Neuronal stem cell (in vitro differentiated cells): Measurements from ENCODE around the gene RAB44.

Source experiments
- DNase-seq: peaks from one replicate; pipeline ENCODE4 v3.0.0-alpha.2; 2013; ENCODE audit warnings: low spot score
- H2AFZ ChIP-seq: one replicate; pipeline ENCODE4 v1.6.1; 2013; ENCODE audit warnings: mild to moderate bottlenecking, low read length, inconsistent platforms
- H2AK5ac ChIP-seq: 2 replicates; pipeline ENCODE4 v1.6.1; 2013; ENCODE audit warnings: low read depth, mild to moderate bottlenecking, inconsistent platforms, low read length, moderate library complexity, mixed read lengths
- H2BK120ac ChIP-seq: 2 replicates; pipeline ENCODE4 v1.6.1; 2013; ENCODE audit warnings: low read depth, mild to moderate bottlenecking, inconsistent platforms, low read length, moderate library complexity, mixed read lengths
- H2BK12ac ChIP-seq: one replicate; pipeline ENCODE4 v1.6.1; 2013; ENCODE audit warnings: low read length, inconsistent platforms
- H2BK15ac ChIP-seq: 2 replicates; pipeline ENCODE4 v1.6.1; 2013; ENCODE audit warnings: mild to moderate bottlenecking, low read length, inconsistent platforms, mixed read lengths
- H2BK5ac ChIP-seq: one replicate; pipeline ENCODE4 v1.6.1; 2013; ENCODE audit warnings: inconsistent platforms, mild to moderate bottlenecking, low read length, moderate library complexity
- H3K14ac ChIP-seq: one replicate; pipeline ENCODE4 v1.6.1; 2013; ENCODE audit warnings: low read length, inconsistent platforms
- H3K18ac ChIP-seq: 2 replicates; pipeline ENCODE4 v1.6.1; 2013; ENCODE audit warnings: low read length, inconsistent platforms
- H3K23ac ChIP-seq: 2 replicates; pipeline ENCODE4 v1.6.1; 2013; ENCODE audit warnings: low read depth, mild to moderate bottlenecking, mixed read lengths, low read length, inconsistent platforms; ENCODE audit not compliant: poor library complexity
- H3K27ac ChIP-seq: replicated peaks from 3 replicates; pipeline ENCODE4 v1.5.1; 2013; ENCODE audit warnings: low read length, inconsistent platforms
- H3K27me3 ChIP-seq, 3 experiments: 2 replicates each; pipeline ENCODE4 v1.6.1; 2013; ENCODE audit warnings: low read length in 3 of 3, mild to moderate bottlenecking in 2 of 3, inconsistent platforms in 1 of 3, low read depth in 1 of 3, mixed read lengths in 1 of 3, moderate library complexity in 1 of 3; ENCODE audit not compliant: control insufficient read depth in 3 of 3, insufficient read depth in 3 of 3
- H3K36me3 ChIP-seq, 2 donors: replicated peaks in 1 of 2; 2 replicates each; pipeline ENCODE4 v1.6.1; 2013; ENCODE audit warnings: low read length in 2 of 2; ENCODE audit not compliant: control insufficient read depth in 2 of 2, insufficient read depth in 2 of 2
- H3K4ac ChIP-seq: 2 replicates; pipeline ENCODE4 v1.6.1; 2013; ENCODE audit warnings: inconsistent platforms, mild to moderate bottlenecking, low read length, moderate library complexity
- H3K4me1 ChIP-seq, 2 donors: 1 replicate in 1 of 2; 2 replicates in 1 of 2; pipeline ENCODE4 v1.6.1; 2013; ENCODE audit warnings: low read length in 2 of 2, low read depth in 1 of 2; ENCODE audit not compliant: control insufficient read depth in 2 of 2, insufficient read depth in 1 of 2
- H3K4me2 ChIP-seq: one replicate; pipeline ENCODE4 v1.6.1; 2013; ENCODE audit warnings: mild to moderate bottlenecking, low read length, inconsistent platforms; ENCODE audit not compliant: insufficient read depth, poor library complexity, severe bottlenecking
- H3K4me3 ChIP-seq, 2 donors: 2 replicates each; pipeline ENCODE4 v1.5.1; 2013; ENCODE audit warnings: low read length in 2 of 2, mild to moderate bottlenecking in 2 of 2, inconsistent platforms in 1 of 2, moderate library complexity in 1 of 2
- H3K79me1 ChIP-seq: one replicate; pipeline ENCODE4 v1.6.1; 2013; ENCODE audit warnings: low read depth, mild to moderate bottlenecking, inconsistent platforms, low read length, moderate library complexity
- H3K9ac ChIP-seq: one replicate; pipeline ENCODE4 v1.6.1; 2013; ENCODE audit warnings: mild to moderate bottlenecking, low read depth, low read length, inconsistent platforms; ENCODE audit not compliant: poor library complexity
- H3K9me3 ChIP-seq, 2 donors: replicated peaks in 1 of 2; 2 replicates each; pipeline versions ENCODE3 to v1.6.1; 2013; ENCODE audit warnings: low read length in 2 of 2, mild to moderate bottlenecking in 2 of 2, inconsistent platforms in 1 of 2, low read depth in 1 of 2, mixed read lengths in 1 of 2, moderate library complexity in 1 of 2; ENCODE audit not compliant: control insufficient read depth in 2 of 2, insufficient read depth in 1 of 2
- H4K8ac ChIP-seq: one replicate; pipeline ENCODE4 v1.6.1; 2013; ENCODE audit warnings: low read depth, mild to moderate bottlenecking, inconsistent platforms, low read length, moderate library complexity
- H4K91ac ChIP-seq: one replicate; pipeline ENCODE4 v1.6.1; 2013; ENCODE audit warnings: low read length, low read depth, mild to moderate bottlenecking, inconsistent platforms; ENCODE audit not compliant: poor library complexity
- WGBS, 2 donors: extraction: QIAGEN DNeasy Blood & Tissue Kit; methylation state at CpG; one replicate each; pipeline ENCODE4 v1.1.7; 2013; ENCODE audit warnings: missing lambda C conversion rate in 2 of 2, mixed read lengths in 1 of 2; ENCODE audit not compliant: insufficient read length in 2 of 2, insufficient replicate concordance in 1 of 2; ENCODE audit errors: extremely low coverage in 2 of 2; 5-methylcytosine and 5-hydroxymethylcytosine counted together

RAB44 gene

DNA sequence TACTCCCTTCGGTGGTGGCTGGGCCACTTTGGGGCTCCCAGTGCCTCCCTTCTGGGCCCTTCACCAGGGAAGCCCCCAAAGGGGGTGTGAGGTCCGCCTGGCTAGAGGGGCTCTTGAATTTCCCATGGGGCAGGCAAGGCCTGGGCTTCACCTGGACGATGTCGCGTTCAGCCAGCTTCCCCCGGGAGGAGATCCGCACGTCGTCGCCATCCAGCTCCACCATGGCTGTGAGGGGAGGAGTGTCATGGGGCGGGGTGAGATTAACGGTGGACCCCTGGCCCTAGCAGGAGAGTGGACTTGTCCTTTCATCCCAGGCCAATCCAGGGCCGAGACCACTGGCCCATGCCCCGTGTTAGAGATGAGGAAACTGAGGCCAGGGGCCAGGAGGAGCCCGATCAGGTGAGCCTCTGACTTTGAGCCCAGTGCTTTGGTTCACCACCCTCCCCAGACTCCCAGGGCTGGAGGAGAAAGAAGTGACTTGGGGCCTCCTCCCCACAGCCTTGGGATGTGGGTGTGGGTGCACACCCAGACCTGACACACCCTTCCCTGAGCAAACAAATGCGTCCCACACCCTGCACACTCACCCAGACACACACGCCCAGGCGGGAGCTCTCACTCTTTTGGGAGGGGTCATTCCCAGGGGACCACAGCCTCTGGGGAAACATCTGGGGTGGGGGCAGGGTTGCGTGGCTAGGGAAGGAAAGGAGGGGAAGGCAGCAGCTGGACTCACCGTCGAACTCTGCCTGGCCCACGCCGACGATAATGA lies 46.1 kb downstream of the RAB44 start:
- Histone ChIP-seq H3K79me1 (no peaks in the 10 kb centered on the region), H3K14ac (no peak overlapping the region), H2BK5ac (peak overlapping the region; percentile 70), H2BK12ac (no peak overlapping the region), H2AK5ac (peak overlapping the region; percentile 89), H3K27ac (no peak overlapping the region), H3K9me3 (peaks cover 0 to 2% of the 10 kb centered on the region in 2 donors), H2BK15ac (no peak overlapping the region), H3K4me1 (peaks cover 6 to 8% of the 10 kb centered on the region in 2 donors), H3K4ac (peak overlapping the region; percentile 70), H3K18ac (peak overlapping the region; percentile 90), H4K8ac (no peak overlapping the region), H3K36me3 (no peaks in the 10 kb centered on the region), H3K4me2 (no peak overlapping the region), H3K23ac (peak overlapping the region; percentile 53), H2AFZ (no peak overlapping the region), H4K91ac (no peak overlapping the region), H3K4me3 (no peak overlapping the region), H3K27me3 (peaks cover 0 to 43% (median 0%) of the 10 kb centered on the region in 3 experiments), H3K9ac (no peak overlapping the region), H2BK120ac (no peak overlapping the region)
- no CpG with 5 or more reads among the region's 24 CpGs for WGBS, 2 donors
- no peak for DNase-seq

DNA sequence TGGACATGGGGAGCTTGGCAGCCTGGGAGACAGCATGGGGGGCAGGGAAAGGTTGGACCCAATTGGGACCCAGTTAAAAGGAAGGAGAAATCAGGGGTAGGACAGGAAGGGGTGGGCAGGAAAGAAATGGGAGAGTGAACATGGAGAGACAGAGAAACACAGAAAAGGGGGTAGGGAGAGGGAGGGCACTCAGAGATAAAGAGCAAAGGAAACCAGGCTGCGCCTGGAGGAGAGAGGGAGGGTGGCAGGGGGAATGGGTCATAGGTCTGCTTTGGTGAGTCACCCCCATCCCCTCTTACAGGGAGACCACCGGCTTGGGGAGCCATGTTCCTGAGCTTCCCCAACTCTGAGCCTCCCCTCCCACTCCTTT lies 46.7 kb downstream of the RAB44 start:
- H4K91ac ChIP-seq = no peak overlapping the region
- H2BK15ac ChIP-seq = peak overlapping the region; percentile 11
- H2BK5ac ChIP-seq = peak overlapping the region; percentile 70
- no peak overlapping the region for H4K8ac ChIP-seq
- H2AK5ac ChIP-seq = peak overlapping the region; percentile 89
- peaks cover 0 to 38% (median 0%) of the 10 kb centered on the region in 3 experiments for H3K27me3 ChIP-seq
- H3K9me3 ChIP-seq = peaks cover 0 to 3% of the 10 kb centered on the region in 2 donors
- no peak for DNase-seq
- H2BK120ac ChIP-seq = no peak overlapping the region
- no peak overlapping the region for H2BK12ac ChIP-seq
- no peak overlapping the region for H3K14ac ChIP-seq
- H3K4me2 ChIP-seq = no peak overlapping the region
- H3K79me1 ChIP-seq = no peaks in the 10 kb centered on the region
- whole genome bisulfite sequencing, 2 donors = no CpG with 5 or more reads among the region's 2 CpGs
- peaks cover 6 to 8% of the 10 kb centered on the region in 2 donors for H3K4me1 ChIP-seq
- no peaks in the 10 kb centered on the region for H3K36me3 ChIP-seq
- H3K27ac ChIP-seq = no peak overlapping the region
- H3K9ac ChIP-seq = no peak overlapping the region
- no peak overlapping the region for H3K4ac ChIP-seq
- H2AFZ ChIP-seq = no peak overlapping the region
- peak overlapping the region; percentile 90 for H3K18ac ChIP-seq
- no peak overlapping the region for H3K4me3 ChIP-seq
- peak overlapping the region; percentile 53 for H3K23ac ChIP-seq

GRCh38 chr6:36745283-36745682 lies 47.7 kb downstream of the RAB44 start:
- H2BK12ac ChIP-seq = no peak overlapping the region
- DNase-seq = no peak
- H3K4ac ChIP-seq = no peak overlapping the region
- no peak overlapping the region for H2BK120ac ChIP-seq
- H3K4me2 ChIP-seq = no peak overlapping the region
- H3K27ac ChIP-seq = no peak overlapping the region
- H4K91ac ChIP-seq = no peak overlapping the region
- no peak overlapping the region for H3K9ac ChIP-seq
- H3K4me1 ChIP-seq = peaks cover 6 to 8% of the 10 kb centered on the region in 2 donors
- H3K79me1 ChIP-seq = no peaks in the 10 kb centered on the region
- H3K27me3 ChIP-seq = peaks cover 0 to 30% (median 0%) of the 10 kb centered on the region in 3 experiments
- peaks cover 0 to 3% of the 10 kb centered on the region in 2 donors for H3K9me3 ChIP-seq
- whole genome bisulfite sequencing, 2 donors = no CpG with 5 or more reads among the region's 12 CpGs
- no peaks in the 10 kb centered on the region for H3K36me3 ChIP-seq
- no peak overlapping the region for H2AFZ ChIP-seq
- H3K23ac ChIP-seq = peak overlapping the region; percentile 21
- peak overlapping the region; percentile 12 for H3K18ac ChIP-seq
- H4K8ac ChIP-seq = no peak overlapping the region
- H3K4me3 ChIP-seq = no peak overlapping the region
- no peak overlapping the region for H2BK5ac ChIP-seq
- H2AK5ac ChIP-seq = peak overlapping the region; percentile 67
- no peak overlapping the region for H3K14ac ChIP-seq
- peak overlapping the region; percentile 73 for H2BK15ac ChIP-seq

GRCh38 chr6:36745836-36746235 lies 48.2 kb downstream of the RAB44 start:
- Histone ChIP-seq H2BK120ac (no peak overlapping the region), H3K27me3 (peaks cover 0 to 26% (median 0%) of the 10 kb centered on the region in 3 experiments), H3K4me2 (no peak overlapping the region), H3K79me1 (no peaks in the 10 kb centered on the region), H4K8ac (no peak overlapping the region), H3K27ac (no peak overlapping the region), H3K9ac (no peak overlapping the region), H3K9me3 (peaks cover 0 to 3% of the 10 kb centered on the region in 2 donors), H3K14ac (no peak overlapping the region), H3K4ac (no peak overlapping the region), H2BK5ac (no peak overlapping the region), H3K4me1 (peaks cover 6 to 8% of the 10 kb centered on the region in 2 donors), H2AFZ (no peak overlapping the region), H3K4me3 (no peak overlapping the region), H3K23ac (peak overlapping the region; percentile 92), H4K91ac (no peak overlapping the region), H3K18ac (peak overlapping the region; percentile 40), H2AK5ac (peak overlapping the region; percentile 20), H2BK12ac (no peak overlapping the region), H2BK15ac (peak overlapping the region; percentile 73), H3K36me3 (no peaks in the 10 kb centered on the region)
- no CpG with 5 or more reads among the region's 8 CpGs for WGBS, 2 donors
- DNase-seq = no peak
